Subcutaneous adipose tissue (tissue), 4 donors: Measurements from ENCODE around the gene KAZN. TPM values are rescaled to one million over a fixed set of nuclear protein-coding genes. Genes with fewer than 3 reads are reported as not detected.

Experiments used
- total RNA-seq, 4 donors: library from RNA; depleted of rRNA; stranded (reverse); fragments of >200 nt; gene quantifications; one replicate each; pipeline ENCODE4 v1.1.0, GENCODE V29; 2016
- TF ChIP-seq, protein P1 (sequence below): fragments of 450-650 bp; IDR thresholded peaks from one replicate; pipeline ENCODE4 v1.5.1; 2016; ENCODE audit warnings: low read depth, mild to moderate bottlenecking, control low read depth, antibody characterized with exemption, moderate library complexity

KAZN gene
- total RNA-seq, 4 donors from 2014 or later, result 7.5 to 22.2 (median 10.4) TPM

DNA sequence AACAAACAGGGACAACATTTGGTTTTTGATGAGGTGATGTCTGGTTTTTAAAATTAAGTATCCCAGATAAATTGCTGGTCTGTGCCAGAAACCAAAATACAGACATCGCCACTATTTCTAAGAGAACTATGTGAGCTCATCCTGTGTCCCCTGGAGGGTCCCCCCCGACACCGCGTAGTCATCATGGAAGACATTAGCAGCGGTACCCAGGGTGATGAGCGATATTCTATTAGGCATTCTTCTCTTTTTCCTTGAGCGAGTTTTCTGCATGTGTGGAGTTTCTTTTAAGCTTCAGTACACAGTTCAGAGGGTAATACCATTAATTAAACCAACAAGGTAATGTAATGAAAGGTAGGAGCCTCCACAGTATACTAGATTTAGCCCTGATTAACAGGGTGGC lies 26.5 kb downstream of the KAZN start:
- TF ChIP-seq, protein P1, sequence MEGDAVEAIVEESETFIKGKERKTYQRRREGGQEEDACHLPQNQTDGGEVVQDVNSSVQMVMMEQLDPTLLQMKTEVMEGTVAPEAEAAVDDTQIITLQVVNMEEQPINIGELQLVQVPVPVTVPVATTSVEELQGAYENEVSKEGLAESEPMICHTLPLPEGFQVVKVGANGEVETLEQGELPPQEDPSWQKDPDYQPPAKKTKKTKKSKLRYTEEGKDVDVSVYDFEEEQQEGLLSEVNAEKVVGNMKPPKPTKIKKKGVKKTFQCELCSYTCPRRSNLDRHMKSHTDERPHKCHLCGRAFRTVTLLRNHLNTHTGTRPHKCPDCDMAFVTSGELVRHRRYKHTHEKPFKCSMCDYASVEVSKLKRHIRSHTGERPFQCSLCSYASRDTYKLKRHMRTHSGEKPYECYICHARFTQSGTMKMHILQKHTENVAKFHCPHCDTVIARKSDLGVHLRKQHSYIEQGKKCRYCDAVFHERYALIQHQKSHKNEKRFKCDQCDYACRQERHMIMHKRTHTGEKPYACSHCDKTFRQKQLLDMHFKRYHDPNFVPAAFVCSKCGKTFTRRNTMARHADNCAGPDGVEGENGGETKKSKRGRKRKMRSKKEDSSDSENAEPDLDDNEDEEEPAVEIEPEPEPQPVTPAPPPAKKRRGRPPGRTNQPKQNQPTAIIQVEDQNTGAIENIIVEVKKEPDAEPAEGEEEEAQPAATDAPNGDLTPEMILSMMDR, result no peak

DNA sequence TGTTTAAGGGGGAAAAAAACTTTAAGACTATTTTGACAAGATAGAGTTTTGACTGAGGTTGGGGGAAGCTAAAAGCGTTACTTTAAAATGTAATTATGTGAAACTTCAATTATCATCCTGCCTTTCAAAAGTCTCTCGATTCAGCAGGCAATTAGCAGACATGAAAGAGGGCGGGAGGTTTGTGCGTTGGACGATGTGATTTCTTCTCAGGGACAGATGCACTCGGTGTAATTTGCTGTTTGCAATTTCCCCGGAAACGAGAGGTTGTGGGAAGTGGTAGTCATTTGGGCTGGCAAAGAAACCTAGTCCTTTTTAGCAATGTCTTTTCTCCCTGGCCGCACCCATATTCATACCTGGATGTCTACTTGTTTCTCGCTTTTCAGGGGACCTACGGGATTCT lies 27.1 kb downstream of the KAZN start:
- TF ChIP-seq, protein P1, result no peak

DNA sequence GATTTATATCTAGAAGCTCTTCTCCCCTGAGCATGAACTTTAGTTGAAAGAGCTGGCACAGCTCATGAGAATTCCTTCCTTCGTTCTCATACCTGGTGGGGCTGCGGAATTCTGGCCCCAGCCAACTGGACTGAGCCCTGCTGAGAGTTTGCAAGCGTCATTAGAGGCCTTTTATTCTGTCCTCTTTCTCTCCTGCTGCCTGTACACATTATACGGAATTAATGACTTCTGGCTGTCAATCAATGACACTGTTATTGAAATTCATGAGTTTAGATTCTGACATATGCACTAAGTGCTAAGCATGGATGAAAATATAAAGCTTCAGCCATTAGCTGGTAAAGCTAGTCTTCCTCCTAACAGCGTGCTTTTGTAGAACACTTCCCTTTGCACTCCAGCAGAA lies 27.5 kb downstream of the KAZN start:
- TF ChIP-seq, protein P1, result no peak

DNA sequence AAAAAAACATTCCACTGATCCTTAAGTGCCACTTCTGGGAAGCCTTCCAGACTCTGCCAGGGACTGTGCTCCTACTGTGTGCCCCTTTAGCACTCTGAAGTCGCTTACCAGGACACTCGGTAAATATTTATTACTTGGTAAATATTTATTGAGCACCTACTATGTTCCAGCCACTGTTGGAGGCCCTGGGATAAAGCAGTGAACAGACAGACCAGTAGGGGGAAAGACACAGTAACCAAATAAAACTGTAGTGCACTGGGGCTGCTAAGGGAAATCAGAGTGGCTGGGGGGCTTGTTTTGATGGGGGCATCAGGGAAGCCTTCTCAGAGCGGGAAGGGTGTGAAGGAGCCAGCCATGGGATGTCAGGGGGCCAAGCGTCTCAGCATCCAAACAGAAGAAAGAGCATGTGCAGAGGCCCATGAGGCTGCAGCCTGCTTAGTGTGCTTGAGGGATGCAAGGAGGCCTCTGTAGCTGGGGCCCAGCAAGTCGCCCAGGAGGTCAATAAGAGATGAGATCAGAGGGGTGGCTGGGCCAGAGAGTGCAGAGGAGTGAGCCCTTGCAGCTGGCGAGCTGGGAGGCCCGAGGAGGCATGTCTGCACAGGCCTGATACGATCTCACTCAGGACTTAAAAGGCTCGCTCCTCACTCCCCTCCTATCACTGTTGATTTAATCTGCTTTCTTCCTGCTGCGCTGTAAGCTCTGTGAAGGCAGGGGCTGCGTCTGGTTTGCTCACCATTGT lies 28.6 kb downstream of the KAZN start:
- TF ChIP-seq, protein P1, result no peak

DNA sequence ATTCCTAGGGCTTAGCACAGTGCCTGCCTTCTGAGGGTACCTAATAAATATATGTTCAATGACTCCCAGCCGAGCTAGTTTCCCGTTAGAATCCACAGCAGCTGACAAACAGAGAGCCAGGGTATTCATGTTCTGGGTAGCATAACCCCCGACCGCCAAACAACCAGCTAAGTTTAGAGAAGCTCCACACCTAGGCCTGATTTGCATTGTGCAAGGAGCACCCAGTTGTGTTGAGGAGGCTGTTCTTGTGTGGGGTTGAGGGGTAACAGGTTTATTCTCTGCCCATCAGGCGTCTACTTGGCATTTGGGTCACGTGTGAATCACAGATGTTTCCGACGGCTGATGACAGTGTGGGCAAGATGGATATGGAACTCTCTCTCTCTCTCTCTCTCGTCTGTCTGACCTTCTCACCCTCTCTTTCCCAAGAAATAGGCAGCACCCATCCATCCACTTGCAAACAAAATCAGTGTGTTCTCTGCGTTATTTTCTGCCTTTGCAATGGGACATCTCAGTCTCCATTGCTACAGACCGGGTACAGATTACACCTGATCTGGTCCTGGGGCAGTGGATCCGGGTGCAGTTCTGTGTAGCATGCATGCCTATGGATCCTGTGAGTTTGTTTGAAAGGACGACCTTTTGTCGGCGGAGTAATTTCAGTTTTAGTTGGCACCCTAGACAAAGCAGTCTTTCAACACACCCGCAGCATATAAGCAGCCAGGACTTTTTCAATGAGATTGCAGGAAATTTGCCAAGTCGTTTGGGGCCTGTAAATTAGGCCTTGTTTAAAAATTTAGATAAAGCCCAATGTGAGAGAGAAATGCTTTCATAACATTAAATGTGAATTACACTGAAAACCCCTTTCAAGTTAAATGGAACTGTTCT lies 29.4 kb downstream of the KAZN start:
- TF ChIP-seq, protein P1, result no peak

DNA sequence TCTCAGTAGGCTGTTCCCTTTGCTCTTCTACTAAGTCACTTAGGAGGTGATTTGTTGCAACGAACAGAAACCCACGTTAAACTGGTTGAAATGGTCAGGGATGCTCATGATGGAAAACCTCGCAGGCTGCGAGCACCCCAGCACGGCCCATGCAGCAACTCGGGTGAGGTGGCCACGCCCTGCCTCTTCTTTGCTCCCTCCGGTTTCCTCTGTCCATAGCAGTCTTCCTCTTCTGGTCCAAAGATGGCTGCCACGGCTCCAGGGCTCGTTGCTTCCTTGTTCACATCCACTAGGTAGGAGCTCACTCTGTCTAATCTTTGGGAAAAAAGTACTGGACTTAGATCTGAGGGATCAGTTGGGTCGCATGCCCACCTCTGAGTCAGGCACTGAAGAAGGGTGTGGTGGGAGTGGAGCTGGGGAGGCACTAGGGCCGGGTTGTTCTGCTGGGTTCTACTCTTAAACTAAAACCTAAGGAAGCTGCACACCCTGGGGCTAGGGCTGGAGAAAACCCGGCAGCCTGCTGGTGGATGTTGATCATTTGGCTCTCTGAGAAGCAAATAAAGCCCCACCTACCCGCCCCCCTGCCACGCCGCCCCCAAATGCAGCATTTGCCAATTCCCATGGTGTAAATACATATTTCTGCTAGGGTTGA lies 31.0 kb downstream of the KAZN start:
- TF ChIP-seq, protein P1, result no peak

DNA sequence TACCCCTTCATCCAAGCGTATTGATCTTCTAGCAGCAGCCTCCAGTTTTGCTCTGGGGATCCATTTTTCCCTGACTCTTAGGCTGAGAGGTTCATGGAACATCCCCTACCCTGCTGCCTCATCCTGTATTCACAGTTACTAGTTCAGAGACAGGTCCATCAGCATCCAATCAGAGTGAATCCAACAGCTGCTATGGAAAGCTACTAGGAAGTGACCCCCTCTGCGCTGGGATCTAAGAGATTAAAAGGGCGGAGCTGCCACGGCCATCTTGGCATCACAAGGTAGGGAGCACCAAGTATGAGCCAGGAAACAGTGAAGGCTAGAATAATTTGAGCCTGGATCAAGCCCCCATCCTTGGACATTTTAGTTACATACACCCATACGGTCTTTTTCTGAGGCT lies 32.5 kb downstream of the KAZN start:
- TF ChIP-seq, protein P1, result no peak
